ENCODE data around the gene EPB41L1.

The EPB41L1 gene

GRCh38 chr20:36231331-36231730 is 76.8 kb downstream of the EPB41L1 start:
- DNase-seq: no peak

- no peak for DNase-seq
Observed at GRCh38 chr20:36234771-36235320, 80.3 kb downstream of the EPB41L1 start.

DNA sequence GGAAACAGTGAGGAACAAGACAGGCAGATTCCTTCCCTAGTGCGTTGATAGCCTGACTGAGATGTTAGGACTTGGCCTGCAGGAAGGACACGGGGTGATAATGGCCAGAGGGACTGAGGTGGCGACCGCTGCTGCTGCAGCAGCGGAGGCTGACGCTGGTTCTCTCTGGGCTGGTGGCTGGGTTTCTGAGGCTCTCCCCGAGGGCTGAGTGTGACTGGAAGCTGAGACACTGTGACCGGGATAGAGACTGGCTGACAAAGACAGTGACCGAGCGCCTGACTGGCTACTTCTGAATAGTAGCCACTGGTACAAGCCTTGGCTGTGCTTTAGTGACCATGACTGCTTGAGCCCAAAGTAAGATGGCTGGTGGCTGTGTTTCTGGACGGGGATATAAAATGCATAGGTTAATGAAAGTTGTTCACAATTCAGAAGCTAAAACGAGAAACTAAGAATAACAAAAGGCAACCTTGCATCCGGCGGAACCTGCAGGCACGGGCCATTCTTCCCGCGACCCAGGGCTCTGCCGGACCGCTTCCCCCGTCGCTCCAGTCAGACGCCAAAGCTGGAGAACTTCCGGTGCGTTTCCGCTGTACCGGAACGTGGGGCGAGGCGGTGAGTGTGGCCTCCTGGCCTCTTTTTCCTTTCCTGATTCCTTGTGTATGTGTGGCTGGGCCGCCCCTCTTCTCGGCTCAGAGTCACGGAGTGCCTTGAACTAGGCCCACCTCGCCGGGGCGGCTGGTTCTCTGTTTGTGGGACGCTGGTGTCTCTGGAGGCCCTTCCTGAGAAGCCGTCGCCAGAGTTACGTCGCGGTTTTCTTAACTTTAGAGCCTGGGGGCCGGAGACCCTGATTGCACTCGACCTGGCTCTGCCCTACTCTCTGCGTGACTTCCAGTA is 81.6 kb downstream of the EPB41L1 start, which contains the start of gene AAR2:
Gene AAR2 (plus strand): TSS at position 587 of the 894 bp plus-strand sequence. CDS start 3,391 bp downstream, outside the sequence.
- DNase-seq: peak; percentile 77 to 83

- DNase-seq: no peak
Observed at GRCh38 chr20:36236786-36237121, 82.2 kb downstream of the EPB41L1 start.

- no peak for DNase-seq
Observed at GRCh38 chr20:36237477-36237876, 82.9 kb downstream of the EPB41L1 start.

GRCh38 chr20:36238153-36238552 is 83.6 kb downstream of the EPB41L1 start:
- no peak for DNase-seq

GRCh38 chr20:36238760-36239159 is 84.2 kb downstream of the EPB41L1 start:
- DNase-seq: no peak

DNA sequence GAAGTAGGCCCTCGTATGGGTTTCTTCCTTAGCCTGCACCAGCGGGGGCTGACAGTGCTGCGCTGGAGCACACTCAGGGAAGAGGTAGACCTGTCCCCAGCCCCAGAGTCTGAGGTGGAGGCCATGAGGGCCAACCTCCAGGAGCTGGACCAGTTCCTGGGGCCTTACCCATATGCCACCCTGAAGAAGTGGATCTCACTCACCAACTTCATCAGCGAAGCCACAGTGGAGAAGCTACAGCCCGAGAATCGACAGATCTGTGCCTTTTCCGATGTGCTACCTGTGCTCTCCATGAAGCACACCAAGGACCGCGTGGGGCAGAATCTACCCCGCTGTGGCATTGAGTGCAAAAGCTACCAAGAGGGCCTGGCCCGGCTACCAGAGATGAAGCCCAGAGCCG is 85.5 kb downstream of the EPB41L1 start:
- no peak for DNase-seq

- no peak for DNase-seq
Observed at GRCh38 chr20:36241678-36242077, 87.1 kb downstream of the EPB41L1 start.

- DNase-seq: peak in 1 of 2 experiments; percentile 23
Observed at GRCh38 chr20:36243726-36244125, 89.2 kb downstream of the EPB41L1 start.

DNA sequence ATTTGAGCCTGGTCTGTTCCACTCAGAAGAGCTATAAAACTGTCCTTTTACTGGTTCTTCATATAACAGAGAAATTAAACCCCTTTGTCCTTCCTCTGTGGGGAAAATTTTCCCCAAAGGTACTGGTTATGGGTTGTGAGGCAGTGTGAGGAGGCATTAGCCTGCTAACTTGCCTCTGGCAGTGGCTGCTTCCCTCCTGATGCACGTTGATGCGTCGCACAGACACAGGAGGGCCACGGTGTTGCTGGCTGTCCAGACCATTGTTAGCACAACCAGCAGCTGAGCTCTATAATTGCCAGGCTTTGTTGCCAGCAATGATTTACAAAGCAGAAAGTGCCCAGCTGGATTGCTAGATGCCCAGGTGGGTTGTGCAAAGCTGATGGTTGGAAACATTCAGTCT is 91.9 kb downstream of the EPB41L1 start:
- peak; percentile 93 to 98 for DNase-seq

GRCh38 chr20:36248836-36249235 is 94.3 kb downstream of the EPB41L1 start:
- no peak for DNase-seq

GRCh38 chr20:36249450-36249849 is 94.9 kb downstream of the EPB41L1 start:
- DNase-seq: no peak

DNA sequence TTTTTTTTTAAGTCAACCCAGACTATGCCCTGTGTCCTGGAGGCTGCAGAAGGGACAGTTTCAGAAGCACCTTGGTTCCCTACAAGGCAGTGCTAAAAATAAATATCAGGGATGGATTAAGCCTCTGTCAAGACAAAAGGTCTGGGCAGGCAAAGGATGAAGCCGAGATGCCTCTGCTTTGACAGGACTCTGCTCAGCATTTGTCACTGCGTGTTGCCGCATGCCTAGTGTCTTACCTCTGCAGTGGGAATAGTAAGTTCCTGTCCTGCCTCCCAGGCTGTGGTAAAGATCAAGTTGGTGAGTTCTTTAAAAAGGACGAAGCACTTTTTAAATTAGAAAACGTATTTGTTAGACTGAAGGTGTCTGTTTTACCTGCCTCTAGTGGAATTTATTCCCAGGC is 96.9 kb downstream of the EPB41L1 start:
- DNase-seq: no peak

DNA sequence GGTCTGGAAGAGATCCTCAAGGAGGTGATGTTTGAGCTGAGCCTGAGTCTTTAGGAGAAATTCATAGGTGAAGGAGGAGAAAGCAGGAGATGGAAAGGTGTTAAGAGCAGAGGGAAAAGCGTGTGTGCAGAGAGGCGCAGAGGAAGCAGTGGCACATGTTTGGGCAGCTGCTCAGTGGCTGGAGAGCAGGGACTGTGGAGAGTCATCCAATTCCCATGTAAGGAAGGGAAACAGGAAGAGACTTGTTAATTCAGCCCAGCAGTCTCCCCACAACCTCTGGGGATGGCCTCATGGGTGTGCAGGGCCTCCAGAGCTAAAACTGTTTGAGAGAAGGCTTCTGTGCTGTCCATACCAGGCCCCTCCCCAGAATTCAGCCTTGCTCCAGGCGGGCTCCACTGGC is 98.0 kb downstream of the EPB41L1 start:
- peak in 1 of 2 experiments; percentile 13 for DNase-seq

GRCh38 chr20:36253036-36253435 is 98.5 kb downstream of the EPB41L1 start:
- no peak for DNase-seq

DNA sequence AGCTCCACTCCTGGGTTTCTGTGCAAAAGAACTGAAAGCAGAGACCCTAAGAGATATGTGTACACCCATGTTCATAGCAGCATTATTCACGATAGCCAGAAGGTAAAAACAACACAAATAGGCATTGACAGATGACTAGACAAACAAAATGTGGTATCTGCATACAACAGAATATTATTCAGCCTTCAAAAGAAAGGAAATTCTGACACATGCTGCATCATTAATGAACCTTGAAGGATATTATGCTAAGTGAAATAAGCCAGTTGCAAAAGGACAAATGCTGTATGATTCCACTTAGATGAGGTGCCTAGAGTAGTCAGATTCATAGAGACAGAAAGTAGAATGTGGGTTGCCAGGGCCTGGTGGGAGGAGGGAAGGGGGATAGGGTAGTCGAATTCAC is 99.5 kb downstream of the EPB41L1 start:
- no peak for DNase-seq

GRCh38 chr20:36255445-36255844 is 100.9 kb downstream of the EPB41L1 start:
- no peak for DNase-seq

DNA sequence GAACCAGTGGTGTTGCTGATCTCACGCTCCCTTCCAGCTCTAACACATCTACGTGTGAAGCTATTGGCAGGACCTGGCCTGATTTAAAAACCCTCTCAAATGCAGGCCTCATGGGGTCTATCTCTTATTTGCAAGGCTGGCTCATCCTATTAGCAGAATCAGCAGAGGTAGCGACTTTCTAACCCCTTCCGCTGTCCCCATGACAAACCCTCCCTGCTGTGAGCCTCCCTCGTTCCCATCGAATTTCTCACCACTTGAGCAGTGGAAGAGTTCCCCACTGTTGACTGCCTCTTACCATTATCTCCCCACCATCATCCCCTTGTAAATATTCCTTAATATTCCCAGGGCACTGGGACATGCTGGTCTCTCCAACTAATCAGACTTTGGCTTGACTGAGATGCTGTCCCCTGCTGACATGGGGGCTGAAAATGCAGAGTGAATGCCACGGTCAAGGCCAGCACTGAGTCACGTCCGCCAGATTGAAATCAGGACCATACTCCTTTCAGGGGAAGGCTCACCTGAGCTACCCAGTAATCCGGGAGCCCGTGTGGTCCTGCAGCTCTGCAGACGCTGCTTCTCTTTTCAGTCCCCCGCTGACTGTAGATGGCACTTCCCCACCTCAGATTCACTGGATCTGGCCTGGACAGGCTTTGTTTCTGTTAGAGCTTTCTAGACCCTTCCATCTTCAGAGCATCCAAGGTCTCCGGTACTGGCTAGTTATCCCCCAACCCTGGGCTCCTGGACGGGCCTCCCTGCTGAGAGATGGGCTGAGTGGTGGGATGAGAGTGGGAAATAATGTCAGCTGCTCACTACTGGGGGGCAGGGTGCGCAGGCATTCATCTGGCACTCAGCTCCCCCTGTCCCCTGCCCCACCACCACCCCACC is 104.9 kb downstream of the EPB41L1 start:
- no peak for DNase-seq

DNA sequence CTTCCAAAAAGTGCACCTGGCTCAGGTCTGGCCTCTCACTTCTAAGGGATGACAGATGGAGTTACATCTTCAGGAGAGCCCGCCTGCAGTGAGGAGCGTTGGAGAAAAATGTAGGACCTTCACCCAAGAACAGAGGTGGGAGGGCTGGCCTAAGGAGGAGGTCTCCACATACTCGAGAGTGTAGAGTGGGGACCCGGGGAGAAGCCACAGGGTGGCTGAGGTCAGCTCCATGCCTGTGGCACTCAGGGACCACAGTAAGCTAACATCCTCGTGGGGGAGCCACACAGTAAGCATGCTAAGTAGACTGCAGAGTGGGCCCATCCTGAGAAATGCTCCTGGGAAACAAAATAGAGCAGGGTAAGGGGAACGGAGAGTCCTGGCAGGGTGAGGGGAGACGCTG is 105.8 kb downstream of the EPB41L1 start:
- no peak for DNase-seq

GRCh38 chr20:36261389-36262105 is 107.0 kb downstream of the EPB41L1 start:
- no peak for DNase-seq

- DNase-seq: no peak
Observed at GRCh38 chr20:36262440-36262839, 107.9 kb downstream of the EPB41L1 start.

Measured in NCI-H2081 (cell line).